ENCODE measurements around the gene OTUD6A.

The OTUD6A gene, protein sequence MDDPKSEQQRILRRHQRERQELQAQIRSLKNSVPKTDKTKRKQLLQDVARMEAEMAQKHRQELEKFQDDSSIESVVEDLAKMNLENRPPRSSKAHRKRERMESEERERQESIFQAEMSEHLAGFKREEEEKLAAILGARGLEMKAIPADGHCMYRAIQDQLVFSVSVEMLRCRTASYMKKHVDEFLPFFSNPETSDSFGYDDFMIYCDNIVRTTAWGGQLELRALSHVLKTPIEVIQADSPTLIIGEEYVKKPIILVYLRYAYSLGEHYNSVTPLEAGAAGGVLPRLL

DNA sequence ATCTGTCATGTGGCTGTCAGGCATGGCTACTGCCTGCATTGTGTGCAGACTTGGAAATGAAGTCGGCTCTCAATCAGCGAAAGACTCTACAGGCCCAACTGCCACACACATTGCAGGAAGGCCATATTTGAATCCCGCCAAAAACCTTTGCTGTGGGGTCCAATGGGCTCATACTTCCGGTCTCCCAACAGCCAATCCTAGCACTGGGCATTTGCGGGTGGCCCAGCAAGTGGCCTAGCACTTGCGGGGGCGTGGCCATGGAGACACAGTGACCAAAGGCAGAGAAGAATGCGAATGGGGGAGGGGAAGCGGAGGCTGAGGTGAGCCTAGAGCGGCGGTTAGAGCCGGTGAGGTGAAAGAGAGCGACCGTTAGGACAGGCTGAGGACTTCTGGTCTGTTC, at the start of gene OTUD6A:
OTUD6A (plus strand) TSS at position 382 of the 400 bp plus-strand sequence. CDS start 68 bp downstream, outside the sequence.
- no peak for DNase-seq
- no peak for ATAC-seq

DNA sequence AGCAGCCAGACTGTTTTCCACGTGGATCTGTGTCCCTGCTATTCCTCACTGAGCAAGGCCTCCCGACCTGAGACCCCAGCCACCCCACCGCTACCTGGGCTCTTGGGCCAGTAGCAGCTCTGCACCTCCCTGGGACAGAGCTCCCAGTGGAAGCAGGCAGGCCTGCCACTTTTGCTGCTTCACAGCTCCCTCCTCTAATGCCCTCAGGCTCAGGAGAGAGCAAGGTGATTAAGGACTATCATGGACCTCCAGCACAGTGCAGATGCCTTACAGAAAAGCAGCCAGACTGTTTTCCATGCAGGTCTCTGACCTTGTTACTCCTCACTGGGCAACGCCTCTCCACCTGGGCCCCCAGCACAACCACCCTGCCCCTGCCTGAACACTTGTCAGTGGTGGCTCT, 49.5 kb upstream of the OTUD6A start:
- no peak for ATAC-seq
- no peak for DNase-seq

DNA sequence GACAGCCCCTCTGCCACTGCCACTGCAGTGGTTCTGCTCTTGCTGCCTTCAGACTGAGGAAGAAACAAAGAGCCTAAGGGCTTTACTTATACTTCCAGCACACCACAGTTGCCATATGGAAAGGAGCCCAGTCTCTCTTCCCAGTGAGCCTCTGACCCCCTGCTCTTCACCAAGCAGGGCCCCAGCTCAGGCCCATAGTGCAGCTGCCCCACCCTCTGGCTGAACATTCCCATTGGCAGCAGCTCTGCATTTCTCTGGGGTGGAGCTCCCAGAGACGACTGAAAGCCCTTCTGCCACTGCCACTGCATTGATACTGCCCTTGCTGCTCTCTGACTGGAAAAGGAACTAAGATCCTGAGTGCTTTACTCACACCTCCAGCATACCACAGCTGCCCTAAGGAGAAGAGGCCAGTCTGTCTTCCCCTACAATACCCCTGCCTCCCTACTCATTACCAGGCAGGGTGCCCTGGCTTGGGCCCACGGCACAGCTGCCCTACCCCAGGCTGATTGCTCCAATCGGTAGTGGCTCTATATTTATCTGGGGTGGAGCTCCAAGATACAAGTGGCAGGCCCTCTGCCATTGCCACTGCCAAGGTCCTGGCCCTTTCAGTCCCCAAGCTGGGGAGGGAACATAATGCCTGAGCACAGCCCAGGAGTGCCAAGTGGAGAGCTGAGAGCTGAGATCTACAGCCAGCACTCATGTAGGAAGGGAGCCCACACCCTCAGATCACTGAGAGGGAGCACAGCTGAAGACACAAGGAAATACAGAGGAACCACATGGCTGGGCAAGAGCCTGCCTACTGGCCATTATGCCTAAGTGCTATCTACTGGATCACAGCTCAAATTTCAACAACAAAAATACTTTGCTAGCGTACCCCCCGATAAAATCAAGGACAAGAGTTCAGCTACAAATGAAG, 48.5 kb upstream of the OTUD6A start:
- DNase-seq (no peak), ATAC-seq (no peak)

DNA sequence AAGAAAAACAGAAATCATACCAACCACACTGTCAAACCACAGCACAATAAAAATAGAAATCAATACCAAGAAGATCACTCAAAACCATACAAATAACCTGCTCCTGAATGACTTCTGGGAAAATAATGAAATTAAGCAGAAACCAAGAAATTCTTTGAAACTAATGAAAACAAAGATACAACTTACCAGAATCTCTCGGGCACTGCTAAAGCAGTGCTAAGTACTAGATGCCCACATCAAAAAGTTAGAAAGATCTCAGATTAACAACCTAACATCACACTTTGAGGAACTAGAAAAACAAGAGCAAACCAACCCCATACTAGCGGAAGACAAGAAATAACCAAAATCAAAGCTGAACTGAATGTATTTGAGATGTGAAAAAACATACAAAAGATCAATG, 45.7 kb upstream of the OTUD6A start:
- DNase-seq: no peak
- ATAC-seq: no peak

DNA sequence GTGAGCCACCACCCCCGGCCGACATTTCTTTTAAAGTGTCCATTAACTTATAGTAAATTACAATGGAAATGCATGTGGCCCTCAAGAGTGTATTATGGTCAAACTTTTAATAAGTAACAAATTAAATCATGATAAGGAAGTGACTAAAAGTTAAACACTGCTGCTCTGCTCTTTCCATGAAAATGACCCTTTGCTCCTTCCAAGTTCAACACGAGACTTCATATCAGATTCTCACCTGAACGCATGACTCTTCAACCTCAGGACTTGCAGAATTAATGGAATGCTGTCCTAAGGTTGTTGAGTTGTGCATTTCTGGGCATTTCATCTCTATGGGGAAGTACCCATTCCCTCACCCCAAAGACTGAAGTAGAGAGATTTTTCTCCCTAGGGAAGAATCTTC, 39.6 kb upstream of the OTUD6A start:
- ATAC-seq: no peak
- DNase-seq: no peak

DNA sequence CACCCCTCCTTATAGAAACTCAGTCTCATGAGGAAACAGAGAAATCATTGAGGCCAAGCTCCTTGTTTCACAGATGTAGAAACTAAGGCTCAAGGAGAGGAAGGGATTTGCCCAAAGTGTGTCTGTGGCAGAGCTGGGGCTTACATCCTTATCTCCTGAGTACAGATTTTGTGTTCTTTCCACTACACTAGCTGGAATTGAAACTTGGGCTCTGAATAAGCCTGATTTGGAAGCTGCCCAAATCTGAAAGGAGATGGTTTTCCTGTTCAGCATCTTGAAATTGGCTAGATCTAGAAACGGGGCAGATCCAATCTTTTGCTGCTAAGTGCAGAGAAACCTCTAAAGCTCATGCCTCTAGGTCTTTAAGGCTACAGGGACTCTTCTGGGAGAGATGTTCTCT, 36.8 kb upstream of the OTUD6A start:
- DNase-seq (no peak), ATAC-seq (no peak)

DNA sequence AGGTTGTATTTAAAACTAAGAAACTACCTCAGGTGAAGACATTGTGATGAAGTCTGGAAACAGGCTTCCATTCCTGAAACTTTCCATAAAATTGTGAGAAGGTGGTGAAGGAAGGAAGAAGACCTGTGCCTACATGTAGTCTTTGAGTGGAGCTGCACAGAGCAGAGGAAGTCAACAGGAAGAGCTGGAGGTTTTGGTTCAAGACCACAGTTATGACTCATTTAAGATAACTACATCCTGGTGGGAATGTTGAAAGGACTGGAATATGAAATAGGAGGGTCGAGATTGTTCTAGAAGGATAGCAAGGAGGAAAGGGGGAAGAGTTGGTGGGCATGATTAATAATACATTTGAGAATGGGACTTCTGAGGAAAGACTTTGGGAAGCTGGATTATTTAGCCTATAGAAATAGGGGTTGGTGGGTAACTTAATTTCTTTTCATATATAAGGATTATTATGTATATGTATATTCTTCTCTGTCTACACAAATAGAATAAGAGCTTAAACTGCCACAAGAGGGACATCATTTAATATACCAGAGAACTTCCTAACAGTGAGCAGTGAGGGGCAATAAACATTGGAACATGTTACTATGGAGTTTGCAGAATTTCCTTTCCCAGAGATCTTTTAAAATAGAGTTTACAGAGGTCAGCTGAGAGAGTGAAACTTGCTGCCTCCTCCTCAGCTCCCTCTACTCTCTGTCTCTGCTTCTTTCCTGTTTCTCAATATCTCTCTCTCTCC, 36.0 kb upstream of the OTUD6A start:
- DNase-seq: no peak
- ATAC-seq: no peak

DNA sequence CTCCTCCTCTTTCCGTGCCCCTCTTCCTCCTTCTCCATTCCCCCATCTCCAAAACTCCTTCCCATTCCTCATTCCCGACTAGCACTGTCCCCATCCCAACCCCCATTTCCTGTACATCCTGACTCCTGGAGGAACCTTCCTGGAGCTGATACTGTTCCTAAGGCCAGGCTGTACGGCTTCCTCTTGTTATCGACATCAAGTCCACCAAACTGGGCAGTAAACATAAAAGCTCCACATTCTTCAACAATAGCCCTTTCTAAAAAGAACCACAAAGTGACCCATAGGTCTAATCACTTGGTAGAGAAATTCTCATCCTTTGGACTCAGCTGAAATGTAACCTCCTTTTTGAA, 35.4 kb upstream of the OTUD6A start:
- no peak for DNase-seq
- ATAC-seq: no peak

DNA sequence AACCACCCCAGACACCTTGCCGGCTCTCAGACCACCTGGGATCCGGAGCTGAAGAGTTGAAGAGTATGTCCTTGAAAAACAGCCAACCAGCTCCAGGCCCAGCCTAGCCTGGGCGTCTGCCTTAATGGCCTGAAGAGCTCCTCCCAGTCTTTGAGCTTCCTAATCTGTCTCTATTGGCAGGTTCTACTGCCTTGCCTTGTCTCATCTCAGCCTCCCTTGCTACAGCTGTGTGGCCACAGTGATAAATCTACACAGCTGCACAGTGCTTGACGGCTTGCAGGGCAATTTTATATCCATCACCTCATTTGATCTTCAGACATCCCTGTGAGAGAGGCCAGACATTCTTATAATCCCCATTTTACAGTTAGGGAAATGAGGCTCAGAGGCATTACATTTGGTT, 32.4 kb upstream of the OTUD6A start:
- ATAC-seq: no peak
- DNase-seq: no peak

DNA sequence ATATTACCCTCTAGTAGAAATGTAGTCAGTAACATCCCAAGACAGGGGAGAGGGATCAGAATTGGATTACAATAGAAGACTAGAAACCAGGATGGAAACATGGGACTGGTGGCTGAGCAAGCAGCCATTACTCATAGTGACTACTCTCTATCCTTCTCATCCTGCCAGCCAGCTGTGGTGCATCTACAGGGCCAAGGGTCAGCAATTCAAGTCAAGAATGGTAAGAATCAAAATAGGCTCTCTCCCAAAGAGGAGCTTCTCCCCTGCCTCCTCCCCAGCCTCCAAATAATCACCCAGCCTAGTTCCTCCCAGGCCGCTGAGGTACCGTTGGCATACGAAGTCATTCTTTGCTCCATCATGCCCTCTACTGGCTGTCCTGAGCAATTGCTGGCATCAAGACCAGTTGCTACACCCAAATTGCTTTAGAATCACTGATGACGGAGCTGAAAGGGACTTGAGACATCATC, 31.9 kb upstream of the OTUD6A start:
- DNase-seq: peak; percentile 35
- peak; percentile 43 for ATAC-seq

DNA sequence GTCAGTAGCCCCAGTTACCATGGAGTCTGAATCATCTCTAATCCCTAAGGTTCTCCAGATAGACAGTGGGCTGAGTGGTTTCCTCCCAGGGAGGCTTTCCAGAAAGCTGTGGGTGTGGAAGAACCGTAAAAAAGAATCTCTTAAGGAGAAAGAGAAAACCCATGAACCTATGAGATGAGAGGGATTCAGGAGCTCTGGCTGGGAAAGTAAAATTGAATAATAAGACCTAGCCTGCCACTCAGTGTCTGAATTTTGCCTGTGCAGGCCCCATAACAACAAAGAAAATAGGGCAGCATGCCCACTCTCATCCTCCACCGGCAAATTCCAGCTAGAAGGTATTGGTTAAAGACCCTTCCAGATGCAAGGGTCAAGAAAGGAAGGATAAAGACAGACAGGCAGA, 29.5 kb upstream of the OTUD6A start:
- no peak for DNase-seq
- ATAC-seq: no peak

DNA sequence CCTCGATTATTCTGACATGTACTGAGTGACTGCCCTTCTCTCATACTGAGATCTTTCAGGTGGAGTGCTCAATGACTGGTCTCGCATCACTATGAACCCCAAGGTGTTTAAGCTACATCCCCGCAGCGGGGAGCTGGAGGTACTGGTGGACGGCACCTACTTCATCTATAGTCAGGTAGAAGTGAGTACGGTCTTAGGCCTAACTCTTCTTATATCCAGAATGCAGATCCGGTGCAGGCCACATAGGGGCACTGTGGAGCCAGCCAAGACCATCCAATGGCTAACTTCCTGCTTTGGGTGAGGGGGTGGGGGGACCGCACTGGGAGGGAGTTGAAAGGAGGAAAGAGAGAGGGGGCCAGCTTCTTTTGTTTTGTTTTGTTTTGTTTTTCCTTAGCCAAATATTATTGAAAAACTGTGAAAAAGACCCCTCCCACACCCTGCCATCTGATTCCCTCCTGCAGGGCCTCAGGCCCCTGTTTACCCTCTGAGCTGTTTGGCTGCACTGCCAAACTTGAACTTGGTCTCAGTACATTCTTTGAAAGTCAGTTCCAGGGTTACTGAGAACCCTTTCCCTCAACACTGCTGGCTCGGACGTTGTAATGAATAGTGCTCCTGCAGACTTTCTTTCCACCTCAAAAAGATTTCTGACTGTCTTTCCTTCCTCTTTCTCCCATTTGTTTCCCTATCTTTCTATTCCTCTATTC, 28.8 kb upstream of the OTUD6A start:
- DNase-seq (peak; percentile 46), ATAC-seq (no peak)

DNA sequence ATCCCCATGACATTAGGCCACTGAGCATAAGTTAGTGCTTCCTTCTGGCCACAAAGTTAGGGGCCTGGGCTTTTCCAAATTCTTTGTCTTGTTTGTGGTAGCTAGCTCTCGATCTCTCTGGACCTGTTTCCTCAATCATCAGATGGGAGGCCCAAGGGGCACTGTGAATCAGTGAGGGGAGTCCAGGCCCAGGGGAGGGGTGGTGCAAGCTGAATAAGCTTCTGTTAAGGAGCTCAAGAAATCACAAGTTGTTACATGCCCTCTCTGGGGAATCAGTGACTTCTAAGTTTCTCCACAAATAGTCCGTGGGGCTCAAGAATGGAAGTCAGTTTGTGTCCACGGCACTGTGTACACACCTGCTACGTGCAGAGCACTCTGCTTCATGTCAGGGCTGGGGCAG, 27.6 kb upstream of the OTUD6A start:
- DNase-seq (no peak), ATAC-seq (no peak)

DNA sequence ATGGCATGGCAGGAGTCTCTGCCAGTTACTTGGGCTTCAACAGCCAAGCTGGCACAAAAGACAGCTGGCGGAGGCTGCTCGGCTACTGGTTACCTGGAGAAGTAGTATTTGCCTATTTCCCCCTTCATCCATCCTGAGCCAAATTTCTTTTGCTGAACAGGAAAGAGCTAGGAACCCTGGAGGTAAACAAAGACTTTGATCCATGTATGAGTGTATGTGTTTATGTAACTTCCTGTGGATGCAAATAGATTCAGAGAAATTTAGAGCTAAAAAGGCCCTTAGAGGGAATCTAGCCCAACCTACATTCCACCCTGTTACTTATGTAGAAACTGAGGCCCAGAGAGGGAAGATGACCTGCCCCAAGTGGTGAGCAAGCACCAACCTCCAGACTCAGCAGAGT, 23.7 kb upstream of the OTUD6A start:
- DNase-seq (no peak), ATAC-seq (no peak)

DNA sequence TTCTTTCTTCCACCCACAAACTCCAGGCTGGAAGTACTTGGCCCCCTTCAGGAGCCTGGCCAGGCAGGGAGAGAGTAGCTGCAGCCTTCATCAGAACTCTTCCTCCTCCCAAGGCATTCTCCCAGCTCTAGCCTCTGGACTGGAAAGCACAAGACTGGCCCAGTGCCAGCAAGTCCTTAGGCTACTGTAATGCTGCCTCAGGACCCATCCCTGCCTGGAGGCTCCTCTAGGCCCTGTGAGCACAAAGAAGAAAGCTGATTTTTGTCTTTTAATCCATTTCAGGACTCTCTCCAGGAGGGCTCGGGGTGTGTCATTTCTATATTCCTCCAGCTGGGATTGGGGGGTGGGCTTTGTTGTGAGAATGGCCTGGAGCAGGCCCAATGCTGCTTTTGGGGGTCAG, 23.3 kb upstream of the OTUD6A start:
- ATAC-seq (no peak), DNase-seq (no peak)

DNA sequence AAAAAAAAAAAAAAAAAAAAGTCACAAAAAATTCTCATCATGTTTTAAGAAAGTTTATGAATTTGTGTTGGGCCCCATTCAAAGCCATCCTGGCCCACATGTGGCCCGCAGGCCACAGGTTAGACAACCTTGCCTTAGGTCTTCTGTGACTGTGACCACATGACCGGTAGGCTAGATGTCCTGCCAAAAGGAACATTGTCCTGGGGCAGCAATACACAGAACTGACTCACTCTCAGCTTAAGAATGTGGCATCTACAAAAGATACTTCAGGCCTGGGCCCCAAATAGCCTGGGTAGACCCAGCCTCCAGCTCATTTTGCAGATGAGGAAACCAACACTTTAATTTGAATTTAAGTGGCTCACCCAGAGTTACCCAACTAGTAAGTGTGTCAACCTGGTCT, 22.5 kb upstream of the OTUD6A start:
- ATAC-seq: no peak
- no peak for DNase-seq

DNA sequence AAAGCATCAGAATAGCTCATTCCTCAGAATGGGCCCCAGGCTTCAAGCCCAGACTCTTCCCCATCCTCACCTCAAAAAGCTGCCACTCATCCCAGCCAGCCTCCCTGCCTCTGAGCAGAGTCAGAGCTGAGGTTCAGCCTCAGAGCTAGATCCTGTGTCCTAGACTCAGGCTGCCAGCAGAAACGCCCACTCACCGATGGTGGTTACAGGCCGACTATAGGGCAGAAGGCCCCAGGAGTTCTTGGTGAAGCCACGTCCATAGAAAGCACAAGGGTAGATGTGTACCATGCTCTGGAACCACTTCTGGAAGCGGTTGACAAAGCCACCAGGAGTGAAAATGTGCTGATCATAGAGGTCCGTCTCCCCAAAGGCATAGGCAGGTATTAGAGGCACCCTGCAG, 20.3 kb upstream of the OTUD6A start:
- no peak for DNase-seq
- ATAC-seq: no peak

DNA sequence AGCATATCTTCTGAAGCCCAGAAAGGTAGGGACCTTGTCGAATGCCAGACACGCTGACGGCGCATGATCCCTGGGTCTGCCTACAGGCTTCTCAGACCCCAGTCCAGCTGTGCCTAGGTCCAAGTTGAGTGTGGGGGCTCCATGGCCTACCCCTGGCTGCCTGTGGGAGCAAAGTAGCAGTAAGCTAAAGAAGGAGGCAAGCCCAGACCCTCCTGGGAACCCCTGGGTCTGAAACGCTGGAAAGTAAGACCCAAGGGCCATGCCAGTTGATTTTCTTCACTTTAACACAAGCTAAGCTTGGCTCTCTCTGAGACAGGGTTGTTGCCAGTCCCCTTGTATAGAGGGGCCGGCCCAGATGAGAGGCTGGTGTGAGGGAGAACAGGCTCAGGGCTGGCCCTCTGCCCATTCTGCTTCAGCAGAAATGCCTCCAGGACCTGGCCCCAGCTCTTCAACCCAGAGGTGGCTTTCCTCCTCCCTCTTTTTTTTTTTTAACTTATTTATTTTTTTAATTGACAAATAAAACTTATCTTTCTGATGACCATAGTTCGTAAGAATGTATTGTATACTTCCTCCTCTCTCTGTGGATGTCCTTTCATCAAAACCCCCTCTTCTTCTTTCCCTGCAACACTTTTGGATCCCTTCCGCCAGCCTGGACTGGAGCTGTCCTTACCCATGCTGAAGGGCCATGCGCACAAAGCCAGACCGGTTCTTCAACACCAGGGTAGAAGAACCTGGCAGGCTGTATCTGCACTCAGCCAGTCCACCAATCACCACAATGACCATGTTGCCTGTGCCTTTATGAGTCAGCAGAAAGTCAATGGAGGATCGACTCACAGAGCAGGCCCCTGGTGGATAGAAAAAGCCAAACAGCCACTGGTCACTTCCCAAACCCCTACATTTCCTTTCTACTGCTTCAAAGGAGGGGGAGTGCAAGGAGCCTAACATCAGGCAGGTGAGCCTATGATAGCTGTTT, 19.6 kb upstream of the OTUD6A start:
- no peak for DNase-seq

DNA sequence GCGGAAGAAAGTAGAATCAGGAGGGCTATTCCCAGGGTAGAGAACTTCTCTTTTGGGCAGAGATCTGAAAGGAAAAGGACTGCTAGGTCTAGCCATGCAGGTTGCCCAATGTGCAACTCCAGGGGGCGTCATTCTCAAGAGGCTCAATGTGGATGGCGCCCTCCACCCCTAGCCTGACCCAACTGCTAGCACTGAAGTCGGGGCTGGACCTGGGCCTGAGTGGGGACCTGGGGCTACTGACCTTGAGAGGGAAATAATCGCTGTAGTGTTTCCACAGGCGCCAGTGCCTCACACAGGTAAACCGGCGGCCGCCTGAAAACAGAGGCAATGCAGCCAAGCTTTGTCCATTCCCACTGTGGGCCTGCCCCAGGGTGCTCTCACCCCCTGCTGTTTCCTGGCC, 18.6 kb upstream of the OTUD6A start:
- DNase-seq: no peak
- no peak for ATAC-seq

More for the DNA sequence above, 19.6 kb upstream of the OTUD6A start:
- ATAC-seq: no peak

DNA sequence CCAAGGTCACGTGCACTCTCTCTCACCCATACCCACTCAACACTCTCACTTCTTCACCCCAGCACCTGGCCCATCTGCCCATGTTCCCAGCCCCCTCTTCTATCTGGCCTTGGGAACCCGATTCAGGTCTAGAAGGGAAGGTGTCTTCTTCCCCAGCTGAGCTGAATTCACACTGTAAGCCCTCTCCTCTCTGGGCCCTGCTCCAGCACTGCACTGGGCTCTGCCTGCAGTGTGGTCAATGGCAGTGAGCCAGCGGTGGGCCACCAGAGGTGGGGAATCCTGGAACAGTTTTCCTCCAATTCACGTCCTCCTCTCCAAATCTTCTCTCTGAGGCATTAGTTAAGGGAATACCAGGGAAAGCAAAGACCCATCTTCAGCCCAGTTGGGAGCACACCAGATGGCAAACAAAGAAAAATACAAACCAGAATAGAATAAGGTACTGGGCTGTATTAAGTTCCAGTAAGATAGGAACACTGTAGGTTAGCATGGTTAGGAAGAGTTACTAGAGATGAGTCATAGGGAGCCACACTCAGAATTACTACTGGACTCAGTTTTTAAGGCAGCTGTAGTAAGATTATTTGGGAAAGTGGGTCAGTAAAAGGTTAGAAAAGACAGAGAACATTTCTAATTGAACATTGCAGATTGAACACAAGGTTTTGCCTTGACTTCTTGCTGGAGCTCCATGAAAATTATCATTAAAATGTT, 17.6 kb upstream of the OTUD6A start:
- no peak for ATAC-seq

More for the DNA sequence above, 17.6 kb upstream of the OTUD6A start:
- no peak for DNase-seq
